H1 (cell line): ENCODE data around the gene STK11IP. TPM values are rescaled to one million over a fixed set of nuclear protein-coding genes. Genes with fewer than 3 reads are reported as not detected.

Source experiments
- CBX8 ChIP-seq: fragments of 300-800, 300-1000 bp; sonication (generic); IDR thresholded peaks from 2 replicates; pipeline ENCODE4 v1.7.1; 2016; ENCODE audit warnings: low read depth, low read length, borderline replicate concordance
- CEBPB ChIP-seq: IDR thresholded peaks from 2 replicates; pipeline ENCODE4 v1.6.1; 2012; ENCODE audit warnings: low read depth, low read length
- CHD2 ChIP-seq: IDR thresholded peaks from 2 replicates; pipeline ENCODE4 v1.6.1; 2012; ENCODE audit warnings: low read length, improper control_type of control experiment
- CREB1 ChIP-seq: IDR thresholded peaks from 2 replicates; pipeline ENCODE4 v1.6.1; 2012; ENCODE audit warnings: inconsistent platforms
- E2F6 ChIP-seq: IDR thresholded peaks from 2 replicates; pipeline ENCODE4 v1.6.1; 2012; ENCODE audit warnings: inconsistent platforms
- GABPA ChIP-seq: IDR thresholded peaks from 2 replicates; pipeline ENCODE4 v1.6.1; 2011; ENCODE audit warnings: mild to moderate bottlenecking, low read length, moderate library complexity, borderline replicate concordance; ENCODE audit not compliant: insufficient read depth
- KDM4A ChIP-seq: IDR thresholded peaks from one replicate; pipeline ENCODE4 v1.7.1; 2012; ENCODE audit warnings: low read depth, mild to moderate bottlenecking, moderate library complexity, low read length, inconsistent platforms; ENCODE audit not compliant: severe bottlenecking
- KDM5A ChIP-seq: fragments of 200-600 bp; IDR thresholded peaks from 2 replicates; pipeline ENCODE4 v1.7.1; 2012; ENCODE audit warnings: mild to moderate bottlenecking, low read length, inconsistent platforms, mixed read lengths
- POLR2AphosphoS5 ChIP-seq: IDR thresholded peaks from 2 replicates; pipeline ENCODE4 v1.6.1; 2011; ENCODE audit warnings: low read depth, low read length
- RBBP5 ChIP-seq: IDR thresholded peaks from 2 replicates; pipeline ENCODE4 v1.7.1; 2012; ENCODE audit warnings: low read depth, mild to moderate bottlenecking, inconsistent platforms, low read length, moderate library complexity, borderline replicate concordance
- SRF ChIP-seq: IDR thresholded peaks from 2 replicates; pipeline ENCODE4 v1.6.1; 2011; ENCODE audit warnings: mild to moderate bottlenecking, low read depth, low read length, moderate library complexity
- TCF12 ChIP-seq: IDR thresholded peaks from 2 replicates; pipeline ENCODE4 v1.6.1; 2011; ENCODE audit warnings: low read depth, mild to moderate bottlenecking, low read length
- polyA plus RNA-seq, 7 experiments: library from polyadenylated mRNA; depleted of rRNA in 3 of 7; stranded (reverse) in 5 of 7; unstranded in 2 of 7; fragments of >200 nt in 5 of 7; fragments of 200-250 nt in 2 of 7; gene quantifications; 1 replicate in 5 of 7; 2 replicates in 1 of 7; 4 replicates in 1 of 7; pipeline versions ENCODE4 v1.2.1 to v1.2.3, GENCODE V29; 2011 to 2013; ENCODE audit warnings: missing spikeins in 2 of 7, mixed read lengths in 2 of 7
- total RNA-seq: library from RNA; stranded (reverse); fragmentation: NEBNext Ultra II Directional; extraction: Animal tissue kit (Norgen Biotek cat#: 25700); gene quantifications from 2 replicates; pipeline ENCODE4 v1.2.1, GENCODE V29; 2021

Gene STK11IP
- total and polyA plus RNA-seq, 2 of the 8 experiments (the other 6 are each of a cell fraction or from before 2014, with no cell fraction given): 18.5 to 29.6 TPM

- TF ChIP-seq E2F6 (peak; percentile 90), KDM5A (no peak), CHD2 (no peak), KDM4A (peak; percentile 53), CREB1 (no peak), SRF (no peak), TCF12 (no peak), POLR2AphosphoS5 (0 out of 2 replicates have a peak, but pooled peaks have one; percentile 28), GABPA (peak; percentile 15; the same call in 1 of the 2 replicates), RBBP5 (peak; percentile 65; the same call in 1 of the 2 replicates), CBX8 (no peak), CEBPB (no peak)
These were observed 27.3 kb upstream of the STK11IP start (continued) for GRCh38 chr2:219570194-219570923.
